Stomach (tissue), 9 donors: ENCODE measurements around the gene PRPF19. TPM values are rescaled to one million over a fixed set of nuclear protein-coding genes. Genes with fewer than 3 reads are reported as not detected.
A peak's percentile ranks its signal among the peaks of the same experiment; 100 is the strongest.

Experiments used
- DNase-seq, 2 donors: peaks; one replicate each; pipeline versions ENCODE4 v3.0.0 to v3.0.0-alpha.2; 2013 to 2019
- H3K27ac ChIP-seq, 5 donors: fragments of 200-600 bp in 4 of 5; sonication (generic) in 4 of 5; one replicate each; pipeline ENCODE4 v1.5.1; 2013 to 2019; ENCODE audit warnings: mild to moderate bottlenecking in 1 of 5, moderate library complexity in 1 of 5
- H3K27me3 ChIP-seq, 3 donors: fragments of 200-600 bp; sonication (generic); one replicate each; pipeline ENCODE4 v1.5.1; 2017 to 2019; ENCODE audit warnings: mixed run types in 1 of 3
- H3K36me3 ChIP-seq, 4 donors: fragments of 200-600 bp; sonication (generic); 1 replicate in 3 of 4; 2 replicates in 1 of 4; pipeline ENCODE4 v1.5.1; 2016 to 2019
- H3K4me1 ChIP-seq, 4 donors: fragments of 200-600 bp; sonication (generic); one replicate each; pipeline ENCODE4 v1.5.1; 2016 to 2019
- H3K4me3 ChIP-seq, 4 donors: fragments of 200-600 bp; sonication (generic) in 3 of 4; one replicate each; pipeline ENCODE4 v1.5.1; 2016 to 2019; ENCODE audit warnings: mild to moderate bottlenecking in 1 of 4
- H3K9me3 ChIP-seq, 4 donors: fragments of 200-600 bp; sonication (generic); one replicate each; pipeline ENCODE4 v1.5.1; 2016 to 2019
- CTCF ChIP-seq, 7 experiments: fragments of 450-650 bp in 4 of 7; fragments of 200-600 bp in 3 of 7; sonication (generic) in 3 of 7; IDR thresholded peaks; one replicate each; pipeline ENCODE4 v1.5.1; 2016 to 2019; ENCODE audit warnings: antibody characterized with exemption in 7 of 7, control low read depth in 2 of 7, mild to moderate bottlenecking in 1 of 7
- EP300 ChIP-seq: sonication (generic); formaldehyde crosslinking; IDR thresholded peaks from one replicate; pipeline ENCODE4 v1.6.1; 2017; ENCODE audit warnings: antibody characterized with exemption
- POLR2A ChIP-seq, 4 donors: fragments of 450-650 bp; IDR thresholded peaks; one replicate each; pipeline ENCODE4 v1.6.1; 2016; ENCODE audit warnings: antibody characterized with exemption in 4 of 4, control low read depth in 2 of 4, mild to moderate bottlenecking in 1 of 4, moderate library complexity in 1 of 4
- POLR2AphosphoS5 ChIP-seq, 3 donors: sonication (generic); formaldehyde crosslinking; IDR thresholded peaks; one replicate each; pipeline ENCODE4 v1.6.1; 2016; ENCODE audit warnings: antibody characterized with exemption in 3 of 3
- WGBS, 5 donors: extraction: QIAGEN DNeasy Blood & Tissue Kit in 3 of 5; methylation state at CpG; one replicate each; pipeline versions ENCODE4 v1.1.5 to v1.1.7; 2013 to 2018; 5-methylcytosine and 5-hydroxymethylcytosine counted together
- intact Hi-C: fragments of 100-400 bp; cut with DNase I; formaldehyde crosslinking; loops from one replicate; pipeline ENCODE4 v1.15.1; 2023; ENCODE audit warnings: low total_unique reads
- polyA plus RNA-seq, 3 donors: library from polyadenylated mRNA; stranded (reverse); fragments of 200-250 nt; gene quantifications; one replicate each; pipeline ENCODE4 v1.2.3, GENCODE V29; 2013
- total RNA-seq, 5 donors: library from RNA; depleted of rRNA; stranded (reverse); fragments of >200 nt; gene quantifications; one replicate each; pipeline versions ENCODE4 v1.1.0 to v1.2.3, GENCODE V29; 2014 to 2016
- donor health status: healthy with polysubstance abuse.
- donor health status: Bipolar disorder and iron deficiency.
- donor health status: healthy.

The PRPF19 gene
- total and polyA plus RNA-seq, 8 donors: 3.5 to 86.1 (median 50.3) TPM

- no peak for DNase-seq
- H3K4me3 ChIP-seq: no peak overlapping the region
- WGBS, 5 donors: 82 to 92% (median 91%) methylated on average over 5 of the region's 5 CpGs
- no peak for TF ChIP-seq POLR2A (IDR thresholded peaks at IDR 0.05)
- TF ChIP-seq POLR2AphosphoS5 (IDR thresholded peaks at IDR 0.05): no peak
- no peaks in the 10 kb centered on the region for H3K9me3 ChIP-seq
- no peak overlapping the region for H3K27ac ChIP-seq
- peaks cover 0 to 64% (median 57%) of the 10 kb centered on the region in 4 donors for H3K36me3 ChIP-seq
- H3K4me1 ChIP-seq: peaks cover 16 to 56% (median 33%) of the 10 kb centered on the region in 4 donors
- no peaks in the 10 kb centered on the region for H3K27me3 ChIP-seq
- intact Hi-C loops: no loop called here
These were observed 38.9 kb upstream of the PRPF19 start for GRCh38 chr11:60945295-60945667.

- intact Hi-C loops: no loop called here
- Histone ChIP-seq H3K9me3 (no peaks in the 10 kb centered on the region), H3K36me3 (peaks cover 0 to 70% (median 63%) of the 10 kb centered on the region in 4 donors), H3K4me1 (peaks cover 19 to 56% (median 32%) of the 10 kb centered on the region in 4 donors), H3K4me3 (no peak overlapping the region), H3K27ac (no peak overlapping the region), H3K27me3 (no peaks in the 10 kb centered on the region)
- no peak for DNase-seq
- WGBS, 5 donors: 85 to 91% (median 88%) methylated on average over 11 of the region's 11 CpGs
- no peak for TF ChIP-seq POLR2A (IDR thresholded peaks at IDR 0.05)
- no peak for TF ChIP-seq POLR2AphosphoS5 (IDR thresholded peaks at IDR 0.05)
- no peak for TF ChIP-seq CTCF (IDR thresholded peaks at IDR 0.05)
- no peak for TF ChIP-seq EP300
These were observed 38.3 kb upstream of the PRPF19 start for GRCh38 chr11:60944490-60945294.

- Histone ChIP-seq H3K4me1 (peaks cover 19 to 47% (median 39%) of the 10 kb centered on the region in 4 donors), H3K9me3 (no peaks in the 10 kb centered on the region), H3K27ac (peak overlapping the region; percentile 30 to 72 (median 64)), H3K36me3 (peaks cover 5 to 87% (median 79%) of the 10 kb centered on the region in 4 donors), H3K4me3 (no peak overlapping the region), H3K27me3 (no peaks in the 10 kb centered on the region)
- intact Hi-C loops: no loop called here
- TF ChIP-seq EP300 (no peak), POLR2AphosphoS5 (IDR thresholded peaks at IDR 0.05) (peak in 2 of 3 donors; percentile 7 to 55)
- WGBS, 5 donors: 27 to 45% (median 29%) methylated on average over 9 of the region's 9 CpGs
- DNase-seq: peak; percentile 80 to 86
These were observed 36.7 kb upstream of the PRPF19 start for GRCh38 chr11:60942970-60943565.

- Histone ChIP-seq H3K4me1 (peaks cover 19 to 45% (median 36%) of the 10 kb centered on the region in 4 donors), H3K27ac (peak overlapping the region in 4 of 5 donors; percentile 18 to 72 (median 60)), H3K9me3 (no peaks in the 10 kb centered on the region), H3K4me3 (no peak overlapping the region), H3K27me3 (no peaks in the 10 kb centered on the region), H3K36me3 (peaks cover 7 to 95% (median 88%) of the 10 kb centered on the region in 4 donors)
- no peak for DNase-seq
- TF ChIP-seq EP300 (no peak), POLR2A (IDR thresholded peaks at IDR 0.05) (no peak), POLR2AphosphoS5 (IDR thresholded peaks at IDR 0.05) (no peak), CTCF (IDR thresholded peaks at IDR 0.05) (no peak)
- intact Hi-C loops: no loop called here
- WGBS, 5 donors: 57 to 80% (median 68%) methylated on average over 1 to 4 of the region's 4 CpGs
These were observed 35.8 kb upstream of the PRPF19 start for GRCh38 chr11:60942219-60942618.

GRCh38 chr11:60941371-60942119 is 35.2 kb upstream of the PRPF19 start:
- no peak for DNase-seq
- Histone ChIP-seq H3K27ac (peak overlapping the region in 3 of 5 donors; percentile 55 to 72 (median 64)), H3K9me3 (no peaks in the 10 kb centered on the region), H3K4me1 (peaks cover 19 to 45% (median 36%) of the 10 kb centered on the region in 4 donors), H3K27me3 (no peaks in the 10 kb centered on the region), H3K36me3 (peaks cover 10 to 98% (median 92%) of the 10 kb centered on the region in 4 donors), H3K4me3 (no peak overlapping the region)
- TF ChIP-seq POLR2A (IDR thresholded peaks at IDR 0.05) (no peak), CTCF (IDR thresholded peaks at IDR 0.05) (no peak), POLR2AphosphoS5 (IDR thresholded peaks at IDR 0.05) (no peak), EP300 (no peak)
- 53 to 65% (median 57%) methylated on average over 5 to 6 of the region's 6 CpGs for WGBS, 5 donors
- intact Hi-C loops: no loop called here
